HCT116 (cell line): ENCODE data around the gene TAF8. TPM values are rescaled to one million over a fixed set of nuclear protein-coding genes. Genes with fewer than 3 reads are reported as not detected.

ENCODE experiments used
- ATAC-seq: fragments of 200-7000 bp; cut with Tn5 transposase; 2 replicates; pipeline ENCODE4 v1.9.1; 2020; ENCODE audit warnings: mild to moderate bottlenecking, moderate library complexity
- BruUV-seq: library from RNA; stranded (reverse); fragments of 400-500 nt; replicated peaks from 2 replicates; lab custom pipeline; 2021; lab: Mats Ljungman, UMichigan
- CTCF ChIA-PET: fragments of 300-600 bp; sonication (Branson Sonifier 250); formaldehyde crosslinking; loops from one replicate; lab custom pipeline; 2021; ENCODE audit warnings: antibody characterized with exemption; lab: Charles Lee
- POLR2A ChIA-PET: fragments of 300-600, 350-600 bp; sonication (Branson Sonifier 250); formaldehyde crosslinking; loops from one replicate; lab custom pipeline; 2021; ENCODE audit warnings: antibody characterized with exemption; lab: Charles Lee
- RAD21 ChIA-PET, 2 experiments: fragments of 300-600 bp; sonication (Branson Sonifier 250); formaldehyde crosslinking; loops; one replicate each; lab custom pipeline; 2023; ENCODE audit warnings: low total read pairs in 2 of 2; ENCODE audit not compliant: uncharacterized antibody in 2 of 2, unreplicated experiment in 2 of 2, low non-redundant PET in 1 of 2; lab: Charles Lee
- DNase-seq: peaks from one replicate; pipeline ENCODE4 v3.0.0-alpha.2; 2010; ENCODE audit warnings: low read depth, low spot score
- H2AFZ ChIP-seq: fragments of 200-600 bp; shearing (Covaris generic), sonication (generic); 2 replicates; pipeline ENCODE4 v1.6.1; 2017; ENCODE audit warnings: low read depth, mixed run types, mixed read lengths, antibody characterized with exemption, low read length; ENCODE audit not compliant: poor library complexity, severe bottlenecking
- H3K27ac ChIP-seq: 2 replicates; pipeline ENCODE4 v1.5.1; 2012; ENCODE audit warnings: low read depth, low read length
- H3K27me3 ChIP-seq: fragments of 200-600 bp; sonication (generic); 2 replicates; pipeline ENCODE4 v1.6.1; 2016; ENCODE audit warnings: mixed run types, low read length, mixed read lengths; ENCODE audit not compliant: insufficient read depth
- H3K36me3 ChIP-seq, 2 experiments: fragments of 200-500 bp in 1 of 2; fragments of 200-600 bp in 1 of 2; sonication (Bioruptor generic) in 1 of 2; sonication (generic) in 1 of 2; 2 replicates each; pipeline versions ENCODE4 v1.5.1 to v1.6.1; 2014 to 2016; ENCODE audit warnings: low read length in 2 of 2, inconsistent platforms in 1 of 2, mixed read lengths in 1 of 2, mixed run types in 1 of 2; ENCODE audit not compliant: insufficient read depth in 2 of 2, control insufficient read depth in 1 of 2
- H3K4me1 ChIP-seq, 2 experiments: fragments of 200-600 bp in 1 of 2; sonication (generic) in 1 of 2; 2 replicates each; pipeline versions ENCODE4 v1.5.1 to v1.6.1; 2012 to 2017; ENCODE audit warnings: low read length in 2 of 2, inconsistent platforms in 1 of 2, mild to moderate bottlenecking in 1 of 2, mixed read lengths in 1 of 2, mixed run types in 1 of 2, moderate library complexity in 1 of 2; ENCODE audit not compliant: insufficient read depth in 2 of 2, control insufficient read depth in 1 of 2
- H3K4me2 ChIP-seq: fragments of 200-600 bp; sonication (generic); 2 replicates; pipeline ENCODE4 v1.6.1; 2017; ENCODE audit warnings: mixed run types, low read length, mixed read lengths
- H3K4me3 ChIP-seq, 2 experiments: fragments of 200-600 bp in 1 of 2; sonication (generic) in 1 of 2; replicated peaks in 1 of 2; 2 replicates each; pipeline ENCODE4 v1.5.1; 2011 to 2016; ENCODE audit warnings: low read length in 2 of 2, control low read depth in 1 of 2, low read depth in 1 of 2, mild to moderate bottlenecking in 1 of 2, mixed read lengths in 1 of 2, mixed run types in 1 of 2
- H3K79me2 ChIP-seq: fragments of 200-600 bp; sonication (generic); 2 replicates; pipeline ENCODE4 v1.6.1; 2017; ENCODE audit warnings: mild to moderate bottlenecking, mixed run types, low read length, moderate library complexity, mixed read lengths; ENCODE audit not compliant: insufficient read depth
- H3K9ac ChIP-seq: fragments of 200-600 bp; sonication (generic); 2 replicates; pipeline ENCODE4 v1.6.1; 2016; ENCODE audit warnings: low read length, mixed read lengths
- H3K9me2 ChIP-seq: fragments of 200-600 bp; sonication (generic), shearing (Covaris generic); 2 replicates; pipeline ENCODE4 v1.6.1; 2017; ENCODE audit warnings: mixed run types, mild to moderate bottlenecking, moderate library complexity; ENCODE audit not compliant: insufficient read depth
- H3K9me3 ChIP-seq, 2 experiments: fragments of 200-500 bp in 1 of 2; fragments of 200-600 bp in 1 of 2; sonication (Bioruptor generic) in 1 of 2; sonication (generic) in 1 of 2; 2 replicates each; pipeline ENCODE4 v1.6.1; 2014 to 2017; ENCODE audit warnings: low read length in 2 of 2, mixed read lengths in 2 of 2, inconsistent platforms in 1 of 2, low read depth in 1 of 2, mild to moderate bottlenecking in 1 of 2, mixed run types in 1 of 2, moderate library complexity in 1 of 2; ENCODE audit not compliant: control insufficient read depth in 1 of 2, insufficient read depth in 1 of 2
- H4K20me1 ChIP-seq: fragments of 200-600 bp; sonication (generic), shearing (Covaris generic); 2 replicates; pipeline ENCODE4 v1.6.1; 2017; ENCODE audit warnings: mixed run types, mild to moderate bottlenecking, moderate library complexity; ENCODE audit not compliant: insufficient read depth
- ATF3 ChIP-seq: IDR thresholded peaks from 2 replicates; pipeline ENCODE4 v1.6.1; 2012
- CTCF ChIP-seq, 3 experiments: fragments of 200-600 bp in 1 of 3; sonication (generic) in 1 of 3; IDR thresholded peaks in 2 of 3; conservative IDR thresholded peaks in 1 of 3; 2 replicates each; pipeline ENCODE4 v1.5.1; 2012 to 2017; ENCODE audit warnings: low read depth in 2 of 3, low read length in 2 of 3, antibody characterized with exemption in 1 of 3, borderline replicate concordance in 1 of 3, control low read depth in 1 of 3, mild to moderate bottlenecking in 1 of 3, mixed read lengths in 1 of 3, mixed run types in 1 of 3, moderate library complexity in 1 of 3; ENCODE audit not compliant: insufficient read depth in 1 of 3
- EGR1 ChIP-seq: IDR thresholded peaks from 2 replicates; pipeline ENCODE4 v1.6.1; 2012; ENCODE audit warnings: low read depth
- ELF1 ChIP-seq: IDR thresholded peaks from 2 replicates; pipeline ENCODE4 v1.6.1; 2012; ENCODE audit warnings: low read depth, borderline replicate concordance
- EZH2 ChIP-seq: fragments of 200-600 bp; sonication (generic); IDR thresholded peaks from 2 replicates; pipeline ENCODE4 v1.6.1; 2017; ENCODE audit warnings: antibody characterized with exemption, mixed run types
- EZH2phosphoT487 ChIP-seq: fragments of 200-600 bp; IDR thresholded peaks from 2 replicates; pipeline ENCODE4 v1.6.1; 2018; ENCODE audit warnings: antibody characterized with exemption, borderline replicate concordance
- JUND ChIP-seq: IDR thresholded peaks from 2 replicates; pipeline ENCODE4 v1.6.1; 2012
- POLR2A ChIP-seq: IDR thresholded peaks from 2 replicates; pipeline ENCODE4 v1.7.0; 2011; ENCODE audit warnings: borderline replicate concordance; ENCODE audit not compliant: insufficient read depth, insufficient read length; ENCODE audit errors: extremely low read depth
- RAD21 ChIP-seq: IDR thresholded peaks from 2 replicates; pipeline ENCODE4 v1.6.1; 2012; ENCODE audit warnings: low read depth, mild to moderate bottlenecking
- SIN3A ChIP-seq: IDR thresholded peaks from 2 replicates; pipeline ENCODE4 v1.6.1; 2012; ENCODE audit warnings: low read depth
- SP1 ChIP-seq: IDR thresholded peaks from 2 replicates; pipeline ENCODE4 v1.6.1; 2012; ENCODE audit warnings: low read depth
- SRF ChIP-seq: IDR thresholded peaks from 2 replicates; pipeline ENCODE4 v1.6.1; 2012; ENCODE audit warnings: low read depth
- ZBTB33 ChIP-seq: IDR thresholded peaks from 2 replicates; pipeline ENCODE4 v1.6.1; 2011; ENCODE audit warnings: mild to moderate bottlenecking, low read length, moderate library complexity; ENCODE audit not compliant: insufficient replicate concordance; ENCODE audit errors: extremely low read depth
- ZFX ChIP-seq: fragments of 450-650 bp; IDR thresholded peaks from 2 replicates; pipeline ENCODE4 v1.6.1; 2017
- ZNF274 ChIP-seq: fragments of 200-500 bp; sonication (Bioruptor generic); IDR thresholded peaks from 2 replicates; pipeline ENCODE4 v1.6.1; 2014; ENCODE audit warnings: mild to moderate bottlenecking, low read depth, low read length, inconsistent platforms
- intact Hi-C: fragments of 100-400 bp; cut with micrococcal nuclease; formaldehyde crosslinking; loops from 2 replicates; pipeline ENCODE4 v1.10.0; 2022
- total RNA-seq: library from RNA; stranded (reverse); gene quantifications from one replicate; pipeline ENCODE4 v1.2.1, GENCODE V29; 2021; ENCODE audit not compliant: unreplicated experiment

The TAF8 gene
- total RNA-seq, 1 experiment from 2014 or later: 29.5 TPM

- H3K4me3 ChIP-seq: no peak overlapping the region
- ChIA-PET CTCF (no interaction called here), POLR2A (no interaction called here), RAD21 (no interaction called here)
- H3K27ac ChIP-seq: no peak overlapping the region
- H3K4me2 ChIP-seq: no peak overlapping the region
- no peaks in the 10 kb centered on the region for H4K20me1 ChIP-seq
- no peak for TF ChIP-seq ZFX
- no peak for TF ChIP-seq ELF1
- no peak for TF ChIP-seq EZH2
- no peak for TF ChIP-seq CTCF (IDR thresholded peaks at IDR 0.05 in 2 of 3, conservative IDR thresholded peaks at IDR 0.05 in 1 of 3; ENCODE audit: borderline replicate concordance in 1 of 3, insufficient read depth in 1 of 3, low read depth in 2 of 3, low read length in 2 of 3)
- no peak for TF ChIP-seq SIN3A
- TF ChIP-seq ZBTB33: no peak
- no peak for TF ChIP-seq RAD21
- no peak for TF ChIP-seq ATF3
- TF ChIP-seq ZNF274: no peak
- TF ChIP-seq SRF: no peak
- no peak for TF ChIP-seq JUND
- TF ChIP-seq EZH2phosphoT487: no peak
- TF ChIP-seq POLR2A: no peak
- TF ChIP-seq SP1: no peak
- TF ChIP-seq EGR1: no peak
- H3K36me3 ChIP-seq: no peaks in the 10 kb centered on the region
- no peaks in the 10 kb centered on the region for H3K79me2 ChIP-seq
- intact Hi-C loops: no loop called here
- H3K4me1 ChIP-seq: peaks cover 14 to 33% of the 10 kb centered on the region in 2 experiments
- ATAC-seq: no peak
- no peaks in the 10 kb centered on the region for H3K27me3 ChIP-seq
- DNase-seq: no peak
- no peak overlapping the region for H3K9ac ChIP-seq
- BruUV-seq: no TSS peak
- no peaks in the 10 kb centered on the region for H3K9me2 ChIP-seq
- H2AFZ ChIP-seq: no peak overlapping the region
- H3K9me3 ChIP-seq: no peaks in the 10 kb centered on the region
Observed at GRCh38 chr6:42083530-42083929, 33.2 kb downstream of the TAF8 start.
